HG03432 (cell line): Measurements from ENCODE around the gene SIK3.

Source experiments
- ATAC-seq: cut with Tn5 transposase; IDR thresholded peaks from one replicate; pipeline ENCODE4 v1.9.1; 2021; ENCODE audit warnings: mild to moderate bottlenecking, moderate library complexity; ENCODE audit not compliant: unreplicated experiment

The SIK3 gene

DNA sequence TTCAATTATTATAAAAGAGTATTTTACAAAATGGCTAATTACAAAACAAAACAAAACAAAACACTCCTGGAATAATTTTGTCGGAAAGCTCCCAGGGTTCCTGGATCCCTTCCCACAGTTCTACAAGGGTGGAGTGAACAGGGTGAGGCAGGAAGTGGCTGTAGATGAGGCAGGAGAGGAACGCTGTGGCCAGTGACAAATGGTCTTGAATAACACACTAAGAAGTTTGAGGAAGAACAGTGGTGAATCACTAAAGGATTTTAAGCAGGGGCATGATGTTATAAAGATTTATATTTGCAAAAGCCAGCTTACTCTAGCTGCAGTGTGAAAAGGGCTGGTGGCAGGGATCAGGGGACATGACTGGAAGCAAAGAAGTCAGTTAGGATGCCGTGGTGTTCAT lies 227.0 kb downstream of the SIK3 start:
- no peak for ATAC-seq

DNA sequence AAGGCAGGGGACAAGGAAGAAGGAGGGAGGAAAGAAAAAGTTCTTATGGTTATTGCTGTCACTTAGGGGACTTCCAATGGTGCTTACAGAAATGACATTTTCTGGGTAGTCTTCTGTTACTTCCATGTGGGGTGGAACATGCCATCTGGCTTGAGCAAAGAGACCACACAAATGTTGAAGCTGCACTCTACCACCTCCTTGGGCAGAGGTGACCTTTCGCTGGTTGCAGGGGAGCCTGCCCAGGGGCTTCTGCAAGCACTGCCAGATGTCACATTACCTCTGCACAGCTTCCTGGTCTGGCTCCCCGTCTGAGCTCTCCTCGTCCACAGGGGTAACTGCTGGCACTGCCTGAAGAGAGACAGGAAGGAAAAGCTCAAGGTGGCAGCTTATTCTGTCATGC lies 228.2 kb downstream of the SIK3 start:
- no peak for ATAC-seq

DNA sequence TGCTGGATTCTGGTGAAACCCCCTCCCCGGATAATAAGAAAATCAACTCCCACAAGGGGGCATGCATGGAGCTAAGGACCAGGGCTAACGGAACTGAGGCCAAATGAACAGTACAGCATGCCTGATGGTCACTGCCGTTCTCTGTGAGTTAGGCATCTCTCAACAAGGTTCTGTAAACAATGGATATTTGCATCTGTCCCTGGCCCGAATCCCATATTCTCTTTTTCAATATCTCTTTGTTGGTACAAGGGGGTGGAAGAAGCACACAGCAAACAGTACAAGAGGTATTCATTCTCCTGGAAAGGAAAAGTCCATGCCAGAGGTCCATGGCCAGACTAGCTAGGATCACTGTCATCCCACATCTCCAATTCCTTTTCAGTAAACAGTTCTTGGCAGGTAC lies 228.6 kb downstream of the SIK3 start:
- ATAC-seq, result no peak

DNA sequence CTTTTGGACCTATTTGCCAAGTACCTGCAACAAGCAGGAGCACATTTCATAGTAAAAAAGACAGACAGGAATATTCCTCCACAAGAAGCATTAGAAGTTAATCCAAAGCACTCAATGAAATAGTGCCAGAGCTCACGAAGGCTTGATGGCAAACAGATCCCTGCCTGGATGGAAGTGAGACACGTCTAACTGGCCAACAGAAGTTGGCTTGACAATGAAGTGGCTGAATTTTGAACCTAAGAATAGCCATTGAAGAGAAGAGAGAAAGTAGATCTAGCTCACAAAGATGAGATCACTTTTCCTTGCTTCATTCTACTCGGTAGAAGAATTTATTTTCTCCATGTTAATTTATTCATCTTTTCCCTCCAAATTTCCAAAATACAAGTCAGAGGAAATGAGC lies 230.2 kb downstream of the SIK3 start:
- ATAC-seq, result no peak

DNA sequence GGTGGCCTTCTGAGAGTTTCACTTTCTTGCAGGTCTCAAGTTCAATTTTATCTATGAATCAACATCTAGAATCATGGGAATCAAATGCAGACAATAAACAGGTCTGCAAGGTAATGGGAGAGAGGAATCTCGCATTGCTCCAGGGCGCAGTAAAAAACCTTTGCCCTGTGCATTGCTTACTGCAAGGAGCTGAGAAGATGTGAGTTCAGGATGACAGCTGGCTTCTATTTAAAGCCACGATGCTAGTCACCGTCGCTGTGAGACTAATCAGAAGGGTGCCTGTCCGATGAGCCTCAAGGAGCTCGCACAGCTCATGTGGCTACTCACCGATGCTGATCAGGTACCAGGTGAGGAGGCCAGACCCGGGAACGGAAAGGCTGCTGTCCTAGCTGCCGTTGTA lies 230.6 kb downstream of the SIK3 start:
- no peak for ATAC-seq

DNA sequence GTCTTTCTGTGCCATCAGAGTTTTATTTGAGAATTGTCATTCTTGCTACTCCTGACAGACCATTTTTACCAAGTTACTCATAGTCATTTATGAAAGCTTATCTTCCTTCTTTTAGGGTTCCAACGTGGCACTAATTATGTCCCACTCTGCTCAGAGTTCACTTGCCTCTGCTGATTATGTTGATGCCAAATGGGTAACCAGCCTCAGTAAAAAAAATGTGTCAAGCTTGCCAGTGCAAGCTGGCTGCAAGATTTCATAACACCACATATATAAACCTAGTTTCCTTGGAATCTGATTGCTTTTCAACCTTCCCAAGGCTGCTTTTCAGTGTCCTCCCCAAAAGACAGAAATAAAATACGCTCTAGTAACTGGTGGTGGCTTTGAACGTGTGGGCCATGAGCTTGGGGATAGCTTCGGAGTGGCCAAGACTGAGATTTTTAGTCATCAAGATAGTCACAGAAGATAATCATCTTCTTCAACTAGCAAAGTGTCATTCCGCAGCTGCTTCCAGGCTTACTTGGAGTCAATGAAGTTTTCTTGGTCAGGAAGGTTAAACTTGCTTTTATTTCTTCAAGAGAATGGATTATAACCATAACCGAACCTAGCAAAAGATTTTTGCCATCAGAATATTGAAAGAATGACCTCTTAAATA lies 231.3 kb downstream of the SIK3 start:
- no peak for ATAC-seq

DNA sequence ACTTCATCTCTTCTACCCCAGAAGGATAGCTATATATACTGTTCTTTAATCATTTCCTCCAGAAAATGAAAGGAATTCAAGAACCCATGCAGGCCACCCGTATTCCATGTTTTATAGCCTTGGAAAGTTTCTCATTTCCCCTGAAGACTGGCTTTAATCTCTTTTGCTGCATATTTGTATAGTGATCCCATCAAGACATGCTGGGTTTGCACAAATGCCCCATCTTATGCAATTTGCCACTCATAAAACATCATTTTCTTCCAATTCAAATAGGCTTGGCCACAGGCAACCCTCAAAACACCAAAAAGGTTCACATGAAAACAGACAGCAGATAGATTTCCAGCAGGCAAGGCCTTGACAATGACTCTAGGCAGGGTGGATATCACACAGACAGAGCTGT lies 232.5 kb downstream of the SIK3 start:
- no peak for ATAC-seq

DNA sequence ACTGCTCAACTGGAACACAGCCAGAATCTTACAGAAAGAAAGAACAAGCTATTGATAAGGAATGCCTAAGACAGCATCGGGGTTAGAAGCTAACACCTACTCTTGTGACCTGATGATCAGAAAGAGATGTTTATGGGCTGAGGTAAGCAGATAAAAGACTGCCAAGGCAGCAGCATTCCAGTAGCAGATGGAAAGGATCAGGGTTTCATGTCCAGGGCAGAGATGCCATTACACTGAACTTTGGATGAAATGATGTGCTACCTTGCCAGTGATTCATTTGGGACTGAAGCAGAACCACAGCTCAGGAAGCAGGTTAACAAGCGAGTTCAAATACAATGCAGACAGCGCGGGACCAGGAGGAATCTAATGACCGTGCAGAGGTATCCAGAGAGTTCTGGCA lies 233.7 kb downstream of the SIK3 start:
- no peak for ATAC-seq

DNA sequence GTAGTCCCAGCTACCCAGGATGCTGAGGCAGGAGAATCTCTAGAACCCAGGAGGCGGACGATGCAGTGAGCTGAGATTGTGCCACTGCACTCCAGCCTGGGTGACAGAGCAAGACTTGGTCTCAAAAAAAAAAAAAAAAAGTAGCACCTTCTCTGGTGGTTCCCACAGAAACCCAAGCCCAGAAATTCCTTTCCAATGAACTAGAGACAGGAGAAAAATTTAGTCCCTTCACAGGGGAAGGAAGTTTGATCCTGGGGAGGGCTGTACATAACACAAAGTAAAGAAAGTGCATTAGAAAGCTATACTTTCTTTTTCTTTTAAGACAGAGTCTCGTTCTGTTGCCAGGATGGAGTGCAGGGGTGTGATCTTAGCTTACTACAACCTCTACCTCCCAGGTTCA lies 235.3 kb downstream of the SIK3 start:
- ATAC-seq, result no peak

DNA sequence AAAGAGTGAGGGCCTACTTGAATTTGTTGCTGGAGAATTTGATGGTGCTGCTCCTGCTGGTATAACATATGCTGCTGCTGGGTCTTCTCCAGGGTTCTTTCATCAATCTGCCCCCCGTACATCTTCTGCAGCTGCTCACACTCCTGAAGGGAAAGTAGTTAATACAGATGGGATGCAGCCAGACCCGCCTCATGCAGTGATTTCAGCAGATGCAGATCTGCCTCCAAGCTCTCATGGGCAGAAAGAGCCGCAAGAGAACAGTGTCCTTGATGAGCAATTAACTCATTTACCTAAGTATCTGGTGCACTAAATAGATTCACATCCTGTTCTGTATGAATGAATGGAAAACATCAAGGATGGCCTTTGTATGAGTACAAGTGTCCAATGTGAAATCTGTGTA lies 236.0 kb downstream of the SIK3 start:
- ATAC-seq, result no peak

DNA sequence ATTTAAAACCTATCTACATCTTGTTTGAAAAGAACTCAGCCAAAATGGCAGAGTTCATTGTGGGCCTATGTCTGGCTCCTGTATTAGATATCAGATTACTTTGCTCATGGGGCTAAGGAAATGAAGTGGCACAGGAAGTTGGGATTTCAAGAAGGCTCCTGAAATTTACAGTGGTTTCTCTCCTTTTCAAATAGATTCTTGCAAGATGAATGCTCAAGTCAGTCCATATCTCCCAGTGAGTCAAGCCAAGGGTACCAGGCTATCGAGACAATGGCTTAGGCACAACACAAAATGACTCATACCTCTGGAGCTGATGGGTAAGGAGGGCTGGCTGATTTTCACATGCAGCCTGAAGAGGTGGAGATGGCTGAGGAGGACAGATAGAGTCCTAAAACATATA lies 236.7 kb downstream of the SIK3 start:
- ATAC-seq, result no peak

DNA sequence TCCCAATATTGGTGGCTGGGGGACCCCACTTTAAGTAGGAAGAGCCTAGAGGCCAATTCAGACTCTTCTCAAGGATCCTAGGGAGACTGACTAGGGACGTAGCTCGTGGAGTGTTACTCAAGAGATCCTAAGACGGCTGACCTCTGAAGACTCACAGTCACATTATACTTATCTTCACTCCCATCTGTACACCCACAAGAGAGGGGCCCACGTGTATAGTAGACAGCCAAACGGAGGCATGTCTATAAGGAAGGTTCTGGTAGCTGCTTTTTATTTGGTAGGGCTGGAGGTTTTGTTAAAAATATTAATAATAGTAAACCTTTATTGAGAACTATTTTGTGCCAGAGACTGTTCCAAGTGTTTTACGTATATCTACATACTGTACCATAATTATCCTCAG lies 237.9 kb downstream of the SIK3 start:
- no peak for ATAC-seq

DNA sequence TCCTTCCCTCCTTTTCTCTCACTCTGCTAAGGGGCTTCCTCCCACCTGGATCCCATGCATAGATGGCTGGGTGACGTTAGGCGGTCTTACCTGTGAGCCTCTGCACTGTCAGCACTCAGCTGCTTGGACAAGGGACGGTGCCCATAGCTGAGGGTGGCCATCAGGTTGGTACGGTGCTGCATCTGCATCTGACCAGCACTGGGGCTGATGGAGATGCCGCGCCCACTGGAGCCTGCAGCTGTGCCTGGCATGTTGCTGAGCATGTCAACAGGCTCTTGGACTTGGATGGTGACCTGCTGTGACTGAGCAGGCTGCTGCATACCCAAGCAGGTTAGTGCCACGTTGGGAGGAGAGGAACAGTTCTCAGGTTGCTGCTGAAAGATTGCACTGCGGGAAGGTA lies 239.1 kb downstream of the SIK3 start:
- no peak for ATAC-seq

DNA sequence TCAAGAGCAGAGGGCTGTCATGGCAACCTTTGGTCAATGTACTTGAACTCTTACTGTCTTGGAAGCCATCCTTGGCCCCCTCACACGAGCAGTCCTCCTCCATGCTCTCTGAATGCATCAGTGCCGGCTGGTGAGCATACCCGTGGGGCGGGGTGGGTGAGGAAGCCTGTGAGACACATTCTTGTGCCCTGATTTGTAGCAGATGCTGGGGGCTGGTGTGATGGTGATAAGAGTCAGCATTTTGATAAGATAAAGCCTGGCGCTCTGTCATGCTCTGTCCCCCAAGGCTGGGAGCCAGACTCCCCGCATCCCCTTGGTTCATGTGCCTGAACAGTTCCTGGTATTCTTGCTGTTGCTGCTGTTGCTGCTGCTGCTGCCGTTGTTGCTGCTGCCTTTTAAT lies 240.3 kb downstream of the SIK3 start:
- no peak for ATAC-seq

DNA sequence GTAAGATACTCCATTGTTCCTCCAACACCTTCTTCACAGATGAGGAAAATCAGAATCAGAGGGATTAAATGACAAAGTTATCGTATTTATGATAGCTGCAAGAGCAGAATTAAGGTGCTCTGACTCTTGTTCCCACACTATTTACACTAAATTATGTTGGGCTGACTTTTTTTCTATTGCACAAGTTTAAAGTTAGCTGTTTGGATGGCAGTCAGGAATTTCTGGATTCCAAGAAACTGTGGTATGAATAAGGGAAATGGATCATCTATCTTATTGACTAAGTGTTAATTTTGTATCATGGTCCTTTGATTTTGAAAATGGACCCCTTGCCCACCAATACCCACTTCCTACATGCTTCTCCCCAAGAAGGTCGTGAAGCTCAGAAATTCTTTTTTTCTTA lies 240.9 kb downstream of the SIK3 start:
- no peak for ATAC-seq

DNA sequence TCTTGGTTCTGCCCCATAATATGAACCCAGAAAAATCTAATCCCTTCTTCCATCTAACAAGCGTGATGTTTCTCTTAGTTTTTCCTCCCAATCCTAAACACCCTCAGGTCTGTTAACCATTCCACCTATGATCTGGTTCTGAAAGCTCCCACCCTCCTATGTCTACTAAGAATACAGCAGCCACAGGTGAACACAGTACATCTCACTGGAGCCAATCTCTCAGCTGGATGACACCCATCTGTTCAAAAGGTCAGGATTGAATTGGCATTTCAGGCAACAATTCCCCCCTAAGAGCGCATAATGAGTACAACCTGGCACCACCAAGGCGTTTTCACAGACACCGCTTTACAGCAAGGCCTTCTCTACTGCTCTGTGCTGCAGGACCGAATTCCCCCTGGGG lies 241.8 kb downstream of the SIK3 start:
- ATAC-seq, result no peak

DNA sequence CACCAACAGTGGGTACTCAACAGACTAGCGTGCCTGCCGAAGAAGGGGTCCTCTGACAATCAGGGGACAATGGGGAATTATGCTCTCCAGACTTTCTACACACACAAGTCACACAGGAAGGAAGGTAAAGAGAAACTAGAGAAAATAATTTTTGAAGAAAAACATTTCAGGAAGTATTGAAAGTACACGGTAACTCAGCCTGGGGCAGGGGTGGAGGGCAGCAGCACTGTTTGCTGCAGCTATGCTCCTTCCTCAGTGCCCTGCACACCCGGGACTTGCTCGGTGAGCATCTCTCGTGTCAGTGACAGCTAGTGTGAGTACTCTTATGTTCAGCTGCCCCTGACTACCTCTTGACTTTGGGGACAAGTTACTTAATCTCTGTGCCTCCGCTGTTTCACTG lies 242.8 kb downstream of the SIK3 start:
- ATAC-seq, result no peak

DNA sequence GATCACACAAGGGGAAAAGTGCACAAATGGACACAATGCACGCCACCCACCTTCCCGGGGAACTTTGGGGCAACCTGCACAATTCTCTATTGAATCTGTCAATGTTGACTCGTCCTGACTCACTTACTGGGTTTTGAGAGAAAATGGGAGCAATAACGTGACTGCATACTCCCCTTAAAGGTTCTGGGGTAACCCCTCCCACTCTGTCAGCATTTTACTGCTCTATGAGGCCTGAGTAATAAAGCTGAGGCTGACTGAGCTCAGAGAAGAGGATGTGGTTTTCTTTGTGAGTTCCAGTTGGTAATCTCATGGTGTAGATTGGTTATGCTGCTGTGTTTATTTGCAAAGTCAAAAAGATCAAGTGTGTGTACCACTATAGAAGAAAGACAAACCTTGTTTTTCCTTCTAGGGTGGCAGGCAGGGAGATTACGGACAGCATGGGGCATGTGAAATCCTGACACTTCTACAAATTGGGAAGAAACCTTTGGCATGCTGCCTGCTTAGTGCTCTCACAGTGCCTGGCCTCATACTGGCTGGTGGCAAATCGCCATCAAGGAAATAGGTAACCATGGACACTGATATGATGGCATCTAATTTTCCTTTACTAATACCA lies 244.7 kb downstream of the SIK3 start:
- peak; percentile 95 for ATAC-seq

DNA sequence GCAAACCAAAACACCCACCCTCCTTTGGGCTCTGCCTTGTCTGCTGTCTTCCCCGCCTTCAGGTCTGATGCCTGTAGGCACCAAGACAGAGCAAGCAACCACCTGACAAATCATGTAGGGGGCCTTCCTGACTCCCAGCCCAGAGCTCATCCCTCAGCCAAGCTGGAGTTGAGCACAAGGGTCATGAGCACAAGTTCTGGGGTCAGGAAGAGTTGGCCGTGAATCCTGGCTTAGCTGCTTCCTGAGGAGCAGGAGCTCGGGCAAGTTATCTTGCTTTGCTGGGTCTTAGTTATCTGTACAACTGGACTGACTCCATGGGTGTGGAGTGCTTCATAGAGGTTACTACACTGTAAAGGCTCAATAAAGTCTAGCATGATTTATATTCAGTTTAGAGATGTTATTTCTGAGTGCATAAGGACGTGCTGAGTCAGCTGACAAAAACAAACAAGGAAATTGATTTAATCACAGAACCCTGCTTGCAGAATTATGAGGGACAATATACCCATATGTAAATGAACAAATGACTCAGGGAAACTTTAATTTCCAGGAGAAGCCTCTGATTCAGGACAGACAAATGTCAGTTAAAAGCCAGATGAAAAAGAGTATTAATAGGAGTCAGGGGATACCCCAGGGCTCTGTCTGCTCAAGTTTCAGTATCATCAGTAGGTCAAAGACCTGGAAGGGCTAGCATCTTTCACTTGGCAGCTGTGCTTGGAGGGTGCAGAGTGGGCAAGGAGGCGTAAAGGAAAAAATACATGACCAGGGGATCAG lies 245.8 kb downstream of the SIK3 start:
- peak; percentile 41 for ATAC-seq

DNA sequence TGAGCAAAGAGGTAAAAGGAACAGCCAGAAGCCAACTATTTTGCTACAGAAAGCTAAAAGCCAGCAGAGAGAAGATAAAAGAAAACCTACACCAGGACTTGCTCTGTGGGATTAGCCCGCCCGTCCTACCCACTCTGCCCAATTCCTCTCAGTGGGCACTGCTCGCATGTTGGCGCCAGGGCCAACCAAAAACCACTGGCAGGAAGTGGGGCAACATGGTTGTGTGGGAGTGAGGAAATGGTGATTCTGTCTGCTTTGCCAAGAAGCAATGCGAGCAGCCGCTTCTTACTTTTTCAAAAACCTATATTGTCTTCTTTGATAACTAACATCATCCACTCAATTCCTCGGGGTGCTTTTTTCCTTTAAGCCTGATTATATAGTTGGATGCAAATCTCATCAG lies 246.6 kb downstream of the SIK3 start:
- no peak for ATAC-seq

DNA sequence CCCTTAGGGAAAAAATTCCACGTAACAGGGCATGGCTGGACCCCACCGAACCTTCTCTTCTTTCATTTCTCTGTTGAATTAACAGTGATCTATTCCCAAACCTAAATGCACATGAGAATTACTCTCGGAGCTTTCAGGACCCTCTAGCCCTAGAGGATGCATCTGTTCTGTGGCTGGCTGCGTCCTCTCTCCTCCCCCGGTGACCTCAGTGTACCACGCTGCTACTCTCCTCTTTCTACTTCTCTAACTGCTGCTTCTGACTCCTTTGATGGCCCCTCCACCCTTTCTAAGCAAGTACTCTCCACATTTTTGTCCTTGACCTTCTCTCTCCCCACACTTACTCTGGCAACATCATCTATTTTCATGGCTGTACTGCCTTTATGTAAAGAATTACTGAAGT lies 248.7 kb downstream of the SIK3 start:
- no peak for ATAC-seq

DNA sequence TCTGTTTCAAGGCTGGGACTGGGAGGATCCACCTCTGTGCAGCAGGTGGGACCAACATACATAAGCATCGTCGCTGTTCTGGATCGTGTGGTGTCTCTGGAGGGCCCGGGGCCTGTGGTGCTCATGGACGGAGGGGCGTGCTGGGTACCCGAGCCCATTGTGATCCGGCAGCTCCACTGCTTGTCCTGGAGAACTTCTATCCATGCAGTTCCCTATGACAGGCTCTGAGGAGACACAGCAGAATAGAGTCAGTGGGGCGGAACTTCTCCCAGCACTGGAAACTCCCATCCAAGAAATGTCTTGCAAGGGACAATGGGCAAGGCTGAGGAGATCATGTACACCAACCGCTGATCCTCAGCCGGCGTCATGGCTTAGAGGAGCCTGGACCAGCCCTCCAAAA lies 249.2 kb downstream of the SIK3 start:
- no peak for ATAC-seq
